Right cardiac atrium (tissue), 5 donors: ENCODE data around the gene KIF1A. TPM values are rescaled to one million over a fixed set of nuclear protein-coding genes. Genes with fewer than 3 reads are reported as not detected.

Experiments used
- ATAC-seq, 2 donors: fragments of 200-7000 bp; cut with Tn5 transposase; one replicate each; pipeline versions ENCODE4 v1.8.0 to v1.9.1; 2020; ENCODE audit warnings: moderate library complexity in 2 of 2, mild to moderate bottlenecking in 1 of 2
- DNase-seq, 3 donors: peaks; one replicate each; pipeline ENCODE4 v3.0.0-alpha.2; 2020
- H3K27ac ChIP-seq: one replicate; pipeline ENCODE4 v1.5.1; 2013; ENCODE audit warnings: mild to moderate bottlenecking, low read length, control low read depth, moderate library complexity
- H3K27me3 ChIP-seq: one replicate; pipeline ENCODE4 v1.6.1; 2013; ENCODE audit not compliant: control insufficient read depth, insufficient read depth
- H3K4me1 ChIP-seq: one replicate; pipeline ENCODE4 v1.6.1; 2013; ENCODE audit warnings: low read length; ENCODE audit not compliant: control insufficient read depth, insufficient read depth
- H3K4me3 ChIP-seq: one replicate; pipeline ENCODE4 v1.5.1; 2013; ENCODE audit warnings: low read length, control low read depth
- H3K9me3 ChIP-seq: one replicate; pipeline ENCODE4 v1.6.1; 2013; ENCODE audit warnings: low read length; ENCODE audit not compliant: control insufficient read depth
- WGBS: extraction: QIAGEN DNeasy Blood & Tissue Kit; methylation state at CpG from one replicate; pipeline ENCODE4 v1.1.7; 2013; 5-methylcytosine and 5-hydroxymethylcytosine counted together
- intact Hi-C, 4 donors: fragments of 100-400 bp; cut with DNase I; formaldehyde crosslinking; loops; one replicate each; pipeline versions ENCODE4 v1.11.0 to v1.14.0; 2022 to 2023
- polyA plus RNA-seq: library from polyadenylated mRNA; stranded (reverse); fragments of 200-250 nt; gene quantifications from one replicate; pipeline ENCODE4 v1.2.3, GENCODE V29; 2013
- total RNA-seq, 4 donors: library from RNA; stranded (reverse); fragmentation: NEBNext Ultra II Directional; extraction: Animal tissue kit (Norgen Biotek cat#: 25700); gene quantifications; one replicate each; pipeline ENCODE4 v1.2.1, GENCODE V29; 2021
- donor health status: healthy with polysubstance abuse.
- donor health status: DM: no; HTN: yes; CAD: no.
- donor health status: DM: no; HTN: no; CAD: no.
- donor health status: DM: no; HTN: yes; CAD: no; lungs with severe emphysema.
- donor health status: DM: yes; HTN: yes; CAD: no.

KIF1A gene
- total and polyA plus RNA-seq, 5 donors, result 45.3 to 83.0 (median 59.3) TPM

GRCh38 chr2:240832921-240833494, 13.0 kb upstream of the KIF1A start:
- Histone ChIP-seq H3K27ac (no peak overlapping the region), H3K27me3 (no peaks in the 10 kb centered on the region), H3K9me3 (no peaks in the 10 kb centered on the region), H3K4me3 (no peak overlapping the region), H3K4me1 (no peaks in the 10 kb centered on the region)
- DNase-seq (peak in 2 of 3 donors; percentile 26 to 62), ATAC-seq (peak; percentile 6 to 11)
- whole genome bisulfite sequencing, result 70% methylated on average over 13 of the region's 13 CpGs
- intact Hi-C loops, result no loop called here

- Histone ChIP-seq H3K27ac (no peak overlapping the region), H3K9me3 (no peaks in the 10 kb centered on the region), H3K4me1 (no peaks in the 10 kb centered on the region), H3K27me3 (no peaks in the 10 kb centered on the region), H3K4me3 (peak overlapping the region; percentile 21)
- intact Hi-C loops, result no loop called here
- 3% methylated on average over 54 of the region's 54 CpGs for WGBS
- ATAC-seq (peak; percentile 84 to 94), DNase-seq (peak; percentile 96 to 98 (median 97))
Measured at GRCh38 chr2:240832205-240832727, 12.2 kb upstream of the KIF1A start.

- intact Hi-C loops, result no loop called here
- 11% methylated on average over 27 of the region's 27 CpGs for WGBS
- Histone ChIP-seq H3K27ac (no peak overlapping the region), H3K4me1 (no peaks in the 10 kb centered on the region), H3K27me3 (no peaks in the 10 kb centered on the region), H3K4me3 (peak overlapping the region; percentile 21), H3K9me3 (no peaks in the 10 kb centered on the region)
- peak; percentile 24 to 62 (median 58) for DNase-seq
- ATAC-seq, result peak; percentile 7 to 12
Measured at GRCh38 chr2:240831594-240832204, 11.7 kb upstream of the KIF1A start.

GRCh38 chr2:240825476-240825875, 5.5 kb upstream of the KIF1A start:
- 85% methylated on average over 4 of the region's 4 CpGs for WGBS
- Histone ChIP-seq H3K4me3 (no peak overlapping the region), H3K27me3 (no peaks in the 10 kb centered on the region), H3K9me3 (peaks cover 4% of the 10 kb centered on the region), H3K27ac (no peak overlapping the region), H3K4me1 (no peaks in the 10 kb centered on the region)
- no peak for ATAC-seq
- DNase-seq, result peak in 1 of 3 donors; percentile 31
- intact Hi-C loops, result no loop called here

GRCh38 chr2:240823449-240824336, 3.7 kb upstream of the KIF1A start:
- Histone ChIP-seq H3K4me1 (no peaks in the 10 kb centered on the region), H3K27ac (no peak overlapping the region), H3K4me3 (no peak overlapping the region), H3K9me3 (peaks cover 4% of the 10 kb centered on the region), H3K27me3 (no peaks in the 10 kb centered on the region)
- ATAC-seq (no peak), DNase-seq (no peak)
- intact Hi-C loops, result no loop called here
- WGBS, result 78% methylated on average over 15 of the region's 15 CpGs

GRCh38 chr2:240822280-240822847, 2.3 kb upstream of the KIF1A start:
- intact Hi-C loops, result no loop called here
- H3K27ac ChIP-seq, result no peak overlapping the region
- DNase-seq (no peak), ATAC-seq (no peak)
- H3K4me3 ChIP-seq, result no peak overlapping the region
- H3K9me3 ChIP-seq, result peaks cover 4% of the 10 kb centered on the region
- WGBS, result 63% methylated on average over 4 of the region's 4 CpGs
- no peaks in the 10 kb centered on the region for H3K27me3 ChIP-seq
- no peaks in the 10 kb centered on the region for H3K4me1 ChIP-seq

- no peaks in the 10 kb centered on the region for H3K4me1 ChIP-seq
- H3K27ac ChIP-seq, result no peak overlapping the region
- H3K27me3 ChIP-seq, result no peaks in the 10 kb centered on the region
- ATAC-seq (no peak), DNase-seq (no peak)
- H3K9me3 ChIP-seq, result peaks cover 4% of the 10 kb centered on the region
- WGBS, result 20% methylated on average over 7 of the region's 7 CpGs
- no peak overlapping the region for H3K4me3 ChIP-seq
- intact Hi-C loops, result no loop called here
Measured at GRCh38 chr2:240821429-240821778, 1.4 kb upstream of the KIF1A start.

- no peak overlapping the region for H3K27ac ChIP-seq
- ATAC-seq (peak; percentile 6 to 32), DNase-seq (peak in 2 of 3 donors; percentile 46 to 58)
- peak overlapping the region; percentile 56 for H3K4me3 ChIP-seq
- intact Hi-C loops, result no loop called here
- 1% methylated on average over 64 of the region's 64 CpGs for WGBS
- H3K27me3 ChIP-seq, result no peaks in the 10 kb centered on the region
- H3K4me1 ChIP-seq, result no peaks in the 10 kb centered on the region
- H3K9me3 ChIP-seq, result peaks cover 4% of the 10 kb centered on the region
Measured at GRCh38 chr2:240820607-240821428, 799 bp upstream of the KIF1A start.

- DNase-seq (peak in 2 of 3 donors; percentile 36 to 55), ATAC-seq (peak in 1 of 2 donors; percentile 14)
- Histone ChIP-seq H3K27me3 (no peaks in the 10 kb centered on the region), H3K4me1 (no peaks in the 10 kb centered on the region), H3K27ac (no peak overlapping the region), H3K4me3 (peak overlapping the region; percentile 56), H3K9me3 (peaks cover 4% of the 10 kb centered on the region)
- intact Hi-C loops, result no loop called here
- 1% methylated on average over 81 of the region's 81 CpGs for WGBS
Measured at GRCh38 chr2:240819126-240819857, 727 bp downstream of the KIF1A start.
